Activated CD8-positive, alpha-beta T cell treated with anti-CD3 and anti-CD28 coated beads, Interleukin-2, amount 10 ng/mL, durations not matched to agents 7 days and 5 days (primary cell): ENCODE results near the gene KCNH1. TPM values are rescaled to one million over a fixed set of nuclear protein-coding genes. Genes with fewer than 3 reads are reported as not detected.

ENCODE experiments used
- ATAC-seq: fragments of 150-1000 bp; cut with Tn5 transposase; one replicate; pipeline ENCODE4 v1.10.0; 2021; ENCODE audit warnings: moderate library complexity
- CTCF ChIA-PET: fragments of 350-600 bp; sonication (Branson Sonifier 250); formaldehyde crosslinking; loops from one replicate; lab custom pipeline; 2021; ENCODE audit warnings: antibody characterized with exemption; lab: Charles Lee
- POLR2A ChIA-PET: fragments of 350-600 bp; sonication (Branson Sonifier 250); formaldehyde crosslinking; loops from one replicate; lab custom pipeline; 2021; ENCODE audit warnings: antibody characterized with exemption; lab: Charles Lee
- DNase-seq: peaks from one replicate; pipeline ENCODE4 v3.0.0-alpha.2; 2020
- H3K27ac Mint-ChIP-seq: one replicate; pipeline ENCODE4 v1.8.0; 2021; ENCODE audit warnings: mild to moderate bottlenecking, mixed read lengths
- H3K27me3 Mint-ChIP-seq: one replicate; pipeline ENCODE4 v1.8.0; 2021; ENCODE audit warnings: low read depth, mixed read lengths
- H3K36me3 Mint-ChIP-seq: one replicate; pipeline ENCODE4 v1.8.0; 2021; ENCODE audit warnings: low read depth, mixed read lengths
- H3K4me1 Mint-ChIP-seq: one replicate; pipeline ENCODE4 v1.8.0; 2021; ENCODE audit warnings: low read depth, mixed read lengths
- H3K4me3 Mint-ChIP-seq: one replicate; pipeline ENCODE4 v1.8.0; 2021; ENCODE audit warnings: mild to moderate bottlenecking, mixed read lengths
- H3K9me3 Mint-ChIP-seq: one replicate; pipeline ENCODE4 v1.8.0; 2022; ENCODE audit warnings: mixed read lengths; ENCODE audit not compliant: insufficient read depth
- total RNA-seq, 2 experiments: library from RNA; stranded (reverse); gene quantifications; one replicate each; pipeline ENCODE4 v1.2.3, GENCODE V29; 2021

Gene KCNH1
- total RNA-seq, 2 experiments from 2014 or later, result not detected

DNA sequence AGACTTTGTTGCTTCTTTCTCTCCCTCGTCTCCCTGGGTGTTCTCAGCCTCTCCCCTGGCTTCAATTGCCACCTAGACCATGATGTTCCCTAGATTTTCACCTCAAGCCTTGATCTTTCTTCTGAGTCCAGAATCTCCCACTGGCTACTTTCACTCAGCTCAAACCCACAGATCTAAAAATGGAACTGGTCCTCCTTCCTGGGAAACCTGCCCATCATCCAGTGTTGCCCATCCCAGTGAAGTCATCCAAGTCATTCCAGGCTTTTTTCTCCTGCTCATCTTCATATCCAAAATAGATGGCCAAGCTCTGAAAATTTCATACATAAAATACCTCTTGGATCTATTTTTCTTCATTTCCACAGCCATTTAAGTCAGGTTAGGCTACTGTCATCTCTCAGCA, 347.4 kb downstream of the KCNH1 start:
- H3K4me3 Mint-ChIP-seq, result no peak overlapping the region
- DNase-seq (no peak), ATAC-seq (no peak)
- ChIA-PET CTCF (no interaction called here), POLR2A (no interaction called here)
- H3K4me1 Mint-ChIP-seq, result peaks cover 14% of the 10 kb centered on the region
- peaks cover 24% of the 10 kb centered on the region for H3K27me3 Mint-ChIP-seq
- H3K9me3 Mint-ChIP-seq, result no peaks in the 10 kb centered on the region
- H3K27ac Mint-ChIP-seq, result no peak overlapping the region
- H3K36me3 Mint-ChIP-seq, result no peaks in the 10 kb centered on the region

DNA sequence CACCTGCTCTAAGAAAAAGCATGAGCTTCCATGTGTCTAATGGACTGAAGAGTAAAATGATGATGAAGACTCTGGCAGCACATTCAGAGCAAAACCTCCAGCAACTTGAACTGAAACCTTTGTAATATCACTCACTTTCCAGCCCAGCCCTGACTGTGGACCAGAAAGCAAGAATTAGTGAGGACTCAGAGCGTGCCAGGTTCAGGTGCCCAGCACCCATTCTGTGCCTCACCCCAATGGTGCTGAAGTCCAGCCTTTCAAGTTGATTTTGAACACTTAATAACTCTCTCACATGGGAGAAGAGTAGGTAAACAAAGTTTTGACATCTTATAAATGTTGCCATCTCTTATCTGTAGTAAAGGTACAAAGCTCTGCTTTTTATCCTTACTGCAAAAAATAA, 350.0 kb downstream of the KCNH1 start:
- no peak for ATAC-seq
- CTCF ChIA-PET, result interaction anchor here (1.1 kb wide), 1 partner anchor 84 kb away, joined by 3 read pairs; no protein-coding TSS in a partner anchor
- Mint-ChIP-seq H3K9me3 (no peaks in the 10 kb centered on the region), H3K4me1 (no peaks in the 10 kb centered on the region), H3K36me3 (no peaks in the 10 kb centered on the region), H3K27ac (no peak overlapping the region), H3K4me3 (no peak overlapping the region), H3K27me3 (peaks cover 33% of the 10 kb centered on the region)
- DNase-seq, result no peak
- POLR2A ChIA-PET, result no interaction called here

DNA sequence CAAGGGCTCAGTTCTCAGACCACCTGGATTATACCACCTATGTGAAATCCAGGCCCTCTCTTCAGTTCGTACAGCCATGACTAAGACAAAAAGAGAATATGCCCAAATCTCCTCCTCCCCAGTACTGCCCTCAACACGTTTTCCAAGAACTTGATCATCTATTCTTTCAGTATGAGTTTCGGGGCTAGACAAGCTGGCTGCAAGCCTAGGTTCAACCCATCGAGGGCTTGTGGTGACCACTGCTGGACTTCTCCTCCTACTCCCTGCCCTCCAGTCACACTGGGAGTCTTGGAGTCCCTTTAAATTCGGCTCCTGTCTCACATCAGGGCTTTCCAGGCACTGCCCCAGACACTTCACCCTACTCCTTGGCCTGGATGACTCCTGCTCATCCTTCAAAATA, 352.3 kb downstream of the KCNH1 start:
- H3K27ac Mint-ChIP-seq, result no peak overlapping the region
- ChIA-PET CTCF (no interaction called here), POLR2A (no interaction called here)
- H3K4me1 Mint-ChIP-seq, result no peaks in the 10 kb centered on the region
- no peak overlapping the region for H3K4me3 Mint-ChIP-seq
- H3K27me3 Mint-ChIP-seq, result peaks cover 30% of the 10 kb centered on the region
- no peaks in the 10 kb centered on the region for H3K36me3 Mint-ChIP-seq
- ATAC-seq (no peak), DNase-seq (no peak)
- H3K9me3 Mint-ChIP-seq, result no peaks in the 10 kb centered on the region

DNA sequence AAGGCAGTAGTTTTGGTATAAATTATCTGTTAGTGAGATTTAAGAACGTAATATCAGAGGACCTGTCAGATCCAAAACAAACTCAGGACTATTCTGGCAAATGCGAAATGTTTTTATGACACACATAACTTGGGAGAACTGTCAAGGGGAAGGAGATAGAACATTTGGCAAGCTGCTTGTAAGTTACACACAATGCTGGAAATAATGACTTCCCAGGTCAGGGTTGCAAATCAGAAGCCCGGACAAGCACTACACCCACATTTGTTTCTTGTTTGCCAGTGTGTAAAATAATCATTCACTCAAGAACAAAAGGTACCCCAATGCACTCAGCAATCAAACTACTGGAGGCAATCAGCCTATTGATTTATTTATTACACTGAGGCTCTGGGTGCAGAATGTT, 354.7 kb downstream of the KCNH1 start:
- Mint-ChIP-seq H3K4me3 (no peak overlapping the region), H3K27me3 (peaks cover 25% of the 10 kb centered on the region), H3K27ac (no peak overlapping the region), H3K4me1 (no peaks in the 10 kb centered on the region), H3K36me3 (no peaks in the 10 kb centered on the region), H3K9me3 (no peaks in the 10 kb centered on the region)
- DNase-seq, result no peak
- no peak for ATAC-seq
- ChIA-PET POLR2A (no interaction called here), CTCF (no interaction called here)

DNA sequence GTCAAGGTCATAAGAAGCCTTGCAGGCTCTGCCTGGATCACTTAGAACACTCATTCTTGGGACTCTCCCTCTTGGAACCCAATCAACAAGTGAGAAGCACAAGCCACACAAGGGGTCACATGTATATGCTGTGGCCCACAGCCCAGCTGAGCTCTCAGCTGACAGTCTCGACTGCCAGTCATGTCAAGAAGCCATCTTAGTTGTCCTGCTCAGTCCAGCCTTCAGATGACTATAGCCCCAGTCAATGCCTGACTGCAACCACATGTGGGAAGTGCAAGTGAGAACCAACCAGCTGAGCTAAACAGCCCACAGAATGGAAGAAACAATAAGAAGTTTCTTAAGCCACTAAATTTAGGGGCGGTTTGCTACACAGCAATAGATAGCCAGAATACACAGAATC, 356.0 kb downstream of the KCNH1 start:
- CTCF ChIA-PET, result interaction anchor here (0.6 kb wide), 1 partner anchor 199 kb away, joined by 3 read pairs; no protein-coding TSS in a partner anchor
- H3K9me3 Mint-ChIP-seq, result no peaks in the 10 kb centered on the region
- no peak overlapping the region for H3K27ac Mint-ChIP-seq

DNA sequence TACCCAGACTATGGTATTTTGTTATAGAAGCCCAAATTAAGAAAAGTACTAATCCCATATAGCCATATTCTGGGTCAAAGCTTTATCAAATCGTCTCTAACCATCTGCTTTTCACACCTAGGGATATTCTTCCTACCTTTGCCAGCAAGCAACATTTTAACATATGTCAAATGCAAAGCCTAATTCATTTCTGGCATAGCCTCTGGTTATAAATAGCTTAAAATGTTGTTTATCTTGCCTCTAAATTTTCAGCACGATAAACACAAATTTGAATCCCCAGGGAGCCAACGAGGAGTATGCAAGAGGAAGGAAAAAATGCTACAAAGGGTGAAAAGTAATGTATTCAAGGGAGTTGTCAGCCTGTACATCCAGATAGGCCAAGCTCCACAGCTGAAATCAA, 357.2 kb downstream of the KCNH1 start:
- H3K27me3 Mint-ChIP-seq, result peaks cover 14% of the 10 kb centered on the region
- H3K9me3 Mint-ChIP-seq, result no peaks in the 10 kb centered on the region
- no peak for DNase-seq
- ChIA-PET POLR2A (no interaction called here), CTCF (no interaction called here)
- no peaks in the 10 kb centered on the region for H3K4me1 Mint-ChIP-seq
- H3K36me3 Mint-ChIP-seq, result no peaks in the 10 kb centered on the region
- ATAC-seq, result no peak
- H3K27ac Mint-ChIP-seq, result no peak overlapping the region
- no peak overlapping the region for H3K4me3 Mint-ChIP-seq

More for the DNA sequence above, 356.0 kb downstream of the KCNH1 start:
- ATAC-seq (no peak), DNase-seq (no peak)
- H3K4me3 Mint-ChIP-seq, result no peak overlapping the region
- H3K4me1 Mint-ChIP-seq, result no peaks in the 10 kb centered on the region
- no peaks in the 10 kb centered on the region for H3K36me3 Mint-ChIP-seq
- POLR2A ChIA-PET, result no interaction called here
- peaks cover 15% of the 10 kb centered on the region for H3K27me3 Mint-ChIP-seq

DNA sequence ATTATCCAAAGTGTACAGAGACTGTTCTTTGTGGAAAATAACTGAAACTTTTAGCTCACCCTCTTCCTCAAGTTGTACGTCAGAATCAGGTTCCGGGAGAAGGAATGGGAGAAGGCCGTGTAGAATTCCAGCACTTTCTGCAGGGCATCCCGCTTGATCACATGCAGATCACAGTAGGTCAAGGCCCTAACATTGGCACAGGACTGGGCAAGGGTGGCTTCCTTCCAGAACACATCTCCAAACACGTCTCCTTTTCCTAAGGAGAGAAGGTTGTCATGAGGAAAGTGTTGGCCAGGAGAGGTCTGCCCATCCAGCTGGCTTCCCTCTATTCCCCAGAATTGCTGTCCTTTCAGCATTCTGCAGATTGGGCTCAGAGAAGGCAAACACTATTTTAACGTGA, 358.7 kb downstream of the KCNH1 start:
- Mint-ChIP-seq H3K27ac (no peak overlapping the region), H3K4me1 (no peaks in the 10 kb centered on the region), H3K27me3 (peaks cover 12% of the 10 kb centered on the region), H3K4me3 (no peak overlapping the region), H3K36me3 (no peaks in the 10 kb centered on the region), H3K9me3 (no peaks in the 10 kb centered on the region)
- no peak for ATAC-seq
- DNase-seq, result no peak
- CTCF ChIA-PET, result no interaction called here
- POLR2A ChIA-PET, result no interaction called here

DNA sequence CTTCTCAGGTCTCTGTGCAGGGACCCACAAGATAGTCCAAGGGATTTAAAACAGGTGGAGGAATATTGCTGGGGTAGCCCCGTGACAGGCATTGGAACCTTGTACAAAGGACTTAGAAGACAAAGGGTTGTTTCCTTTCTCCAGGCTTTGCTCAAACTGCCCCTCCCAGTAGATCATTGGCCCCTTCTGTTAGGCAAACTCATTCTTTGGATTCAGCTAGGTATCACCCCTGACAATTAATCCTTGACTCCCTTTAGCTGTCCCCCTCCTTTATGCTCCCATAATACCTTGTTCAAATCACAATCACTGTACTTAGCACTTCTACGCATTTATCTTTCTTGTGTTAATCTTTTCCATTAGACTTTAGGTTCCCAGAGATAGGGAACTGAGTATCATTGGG, 360.5 kb downstream of the KCNH1 start:
- no peak overlapping the region for H3K27ac Mint-ChIP-seq
- ATAC-seq (no peak), DNase-seq (no peak)
- ChIA-PET CTCF (no interaction called here), POLR2A (no interaction called here)
- H3K4me3 Mint-ChIP-seq, result no peak overlapping the region
- H3K36me3 Mint-ChIP-seq, result no peaks in the 10 kb centered on the region
- H3K4me1 Mint-ChIP-seq, result no peaks in the 10 kb centered on the region
- peaks cover 8% of the 10 kb centered on the region for H3K27me3 Mint-ChIP-seq
- no peaks in the 10 kb centered on the region for H3K9me3 Mint-ChIP-seq

DNA sequence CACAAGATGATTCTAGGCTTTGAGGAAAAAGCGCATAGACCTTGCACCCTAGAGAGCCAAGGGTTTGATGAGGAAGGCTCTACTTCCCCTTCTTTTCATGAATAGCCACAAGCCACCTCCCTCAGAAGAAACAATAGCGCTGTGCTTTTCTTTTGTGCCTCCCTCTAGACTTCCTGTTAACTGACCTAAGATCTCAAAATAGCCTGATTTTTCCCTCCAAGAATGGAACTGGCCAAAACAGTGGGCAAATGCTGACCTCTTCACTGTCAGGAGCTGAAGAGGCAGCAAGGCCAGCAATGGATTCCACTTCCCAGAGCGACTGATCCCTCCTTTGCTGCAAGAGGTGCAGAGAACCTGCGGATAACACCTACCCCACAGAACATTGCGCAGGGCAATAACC, 362.8 kb downstream of the KCNH1 start:
- no peak overlapping the region for H3K27ac Mint-ChIP-seq
- ATAC-seq, result no peak
- no peaks in the 10 kb centered on the region for H3K9me3 Mint-ChIP-seq
- ChIA-PET CTCF (no interaction called here), POLR2A (no interaction called here)
- H3K4me3 Mint-ChIP-seq, result no peak overlapping the region
- H3K27me3 Mint-ChIP-seq, result peaks cover 5% of the 10 kb centered on the region
- no peaks in the 10 kb centered on the region for H3K4me1 Mint-ChIP-seq
- H3K36me3 Mint-ChIP-seq, result no peaks in the 10 kb centered on the region
- no peak for DNase-seq

DNA sequence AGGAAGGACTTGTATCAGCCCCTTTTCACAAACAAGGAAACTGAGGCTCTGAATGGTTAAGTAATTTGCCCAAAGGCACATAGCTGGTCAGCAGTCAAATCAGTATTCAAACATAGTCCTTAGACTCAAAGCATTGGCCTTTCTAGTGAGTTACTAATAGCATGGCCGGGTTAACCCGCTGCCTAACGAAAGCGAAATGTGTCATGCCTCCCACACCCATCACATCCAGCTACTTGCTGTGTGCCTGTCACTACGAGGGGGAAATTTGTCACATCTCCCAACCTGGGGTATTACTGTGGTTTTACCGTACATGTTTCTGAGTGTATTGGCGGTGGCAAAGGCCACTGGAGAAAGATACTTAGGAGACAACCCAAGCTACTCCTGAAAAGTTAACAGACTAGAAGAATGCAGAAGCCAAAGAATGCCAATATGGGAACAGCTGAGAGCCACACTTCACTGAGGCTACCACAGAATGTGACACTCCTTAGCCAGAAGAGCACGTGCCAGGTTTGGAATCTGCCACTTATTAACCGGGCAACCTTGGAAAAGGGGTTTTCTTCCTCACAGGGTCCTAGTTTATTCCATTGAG, 363.5 kb downstream of the KCNH1 start:
- H3K36me3 Mint-ChIP-seq, result no peaks in the 10 kb centered on the region
- no peaks in the 10 kb centered on the region for H3K4me1 Mint-ChIP-seq
- ATAC-seq (no peak), DNase-seq (no peak)
- H3K9me3 Mint-ChIP-seq, result no peaks in the 10 kb centered on the region
- peaks cover 5% of the 10 kb centered on the region for H3K27me3 Mint-ChIP-seq
- no peak overlapping the region for H3K4me3 Mint-ChIP-seq
- H3K27ac Mint-ChIP-seq, result no peak overlapping the region
- ChIA-PET POLR2A (no interaction called here), CTCF (no interaction called here)

DNA sequence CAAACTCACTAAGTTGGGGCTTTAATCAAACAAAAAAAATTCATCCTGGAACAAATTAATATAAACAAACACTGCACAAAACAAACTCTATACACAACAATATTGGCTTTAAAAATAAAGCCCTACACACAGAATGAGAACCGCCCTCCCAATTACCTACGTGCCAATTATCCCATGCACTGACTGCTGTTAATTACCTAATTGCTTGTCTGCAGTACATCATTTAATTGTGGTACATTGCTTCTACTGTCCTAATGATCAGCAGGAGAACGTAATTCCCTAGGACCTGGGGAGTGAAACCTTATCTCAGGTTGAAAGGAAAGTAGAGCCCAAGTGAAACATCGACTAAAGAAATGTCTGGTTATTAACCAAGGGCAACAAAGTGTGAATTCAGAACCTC, 364.5 kb downstream of the KCNH1 start:
- no peaks in the 10 kb centered on the region for H3K4me1 Mint-ChIP-seq
- no peak overlapping the region for H3K4me3 Mint-ChIP-seq
- DNase-seq, result no peak
- H3K27ac Mint-ChIP-seq, result no peak overlapping the region
- H3K27me3 Mint-ChIP-seq, result peaks cover 5% of the 10 kb centered on the region
- ChIA-PET CTCF (no interaction called here), POLR2A (no interaction called here)
- H3K36me3 Mint-ChIP-seq, result no peaks in the 10 kb centered on the region
- no peaks in the 10 kb centered on the region for H3K9me3 Mint-ChIP-seq
- no peak for ATAC-seq

DNA sequence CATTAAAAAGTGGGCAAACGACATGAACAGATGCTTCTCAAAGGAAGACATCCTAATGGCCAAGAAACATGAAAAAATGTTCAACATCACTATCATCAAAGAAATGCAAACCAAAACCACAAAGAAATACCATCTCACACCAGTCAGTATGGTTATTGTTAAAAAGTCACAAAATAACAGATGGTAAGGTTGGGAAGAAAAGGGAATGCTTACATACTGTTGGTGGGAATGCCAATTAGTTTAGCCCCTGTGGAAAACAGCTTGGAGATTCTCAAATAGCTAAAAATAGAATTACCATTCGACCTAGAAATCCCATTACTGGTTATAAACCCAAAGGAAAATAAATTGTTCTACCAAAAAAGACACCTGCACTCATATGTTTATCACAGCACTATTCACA, 369.4 kb downstream of the KCNH1 start:
- no peaks in the 10 kb centered on the region for H3K9me3 Mint-ChIP-seq
- ATAC-seq (no peak), DNase-seq (no peak)
- H3K36me3 Mint-ChIP-seq, result no peaks in the 10 kb centered on the region
- ChIA-PET CTCF (no interaction called here), POLR2A (no interaction called here)
- H3K4me1 Mint-ChIP-seq, result no peaks in the 10 kb centered on the region
- no peak overlapping the region for H3K4me3 Mint-ChIP-seq
- H3K27ac Mint-ChIP-seq, result no peak overlapping the region
- peaks cover 8% of the 10 kb centered on the region for H3K27me3 Mint-ChIP-seq

DNA sequence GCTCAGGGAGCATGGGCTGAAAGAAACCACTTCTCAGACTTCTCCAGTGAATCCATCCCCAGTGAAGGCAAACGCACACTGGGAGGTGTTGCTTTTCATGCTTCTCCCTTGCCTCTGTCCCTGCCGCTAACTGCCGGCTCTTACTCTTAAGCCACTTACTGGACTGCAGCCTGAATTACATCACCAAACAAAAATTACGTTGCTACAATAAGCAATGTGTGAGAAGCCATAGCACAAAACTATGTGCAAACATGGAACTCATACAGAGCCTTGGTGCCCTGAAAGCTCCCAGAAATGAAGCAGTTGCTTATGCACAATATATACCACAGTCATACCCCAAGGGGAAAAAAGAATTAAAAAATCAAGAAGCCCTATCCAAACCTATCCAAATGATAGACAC, 375.2 kb downstream of the KCNH1 start:
- Mint-ChIP-seq H3K4me3 (no peak overlapping the region), H3K9me3 (no peaks in the 10 kb centered on the region), H3K4me1 (no peaks in the 10 kb centered on the region), H3K36me3 (no peaks in the 10 kb centered on the region), H3K27me3 (peaks cover 11% of the 10 kb centered on the region), H3K27ac (no peak overlapping the region)
- ATAC-seq, result no peak
- POLR2A ChIA-PET, result no interaction called here
- CTCF ChIA-PET, result no interaction called here
- DNase-seq, result no peak
